Peyer's patch (tissue), 4 donors: ENCODE results near the gene SPAG9.

Source experiments
- POLR2A ChIP-seq, 2 donors: fragments of 450-650 bp; IDR thresholded peaks; one replicate each; pipeline ENCODE4 v1.5.1; 2017; ENCODE audit warnings: antibody characterized with exemption in 2 of 2, mild to moderate bottlenecking in 2 of 2, moderate library complexity in 2 of 2
- TF ChIP-seq, protein P1 (sequence below), 6 experiments: fragments of 450-650 bp in 4 of 6; fragments of 200-600 bp in 2 of 6; sonication (generic) in 1 of 6; IDR thresholded peaks; one replicate each; pipeline ENCODE4 v1.5.1; 2017 to 2019; ENCODE audit warnings: antibody characterized with exemption in 6 of 6, mild to moderate bottlenecking in 3 of 6, moderate library complexity in 1 of 6

- TF ChIP-seq, protein P1, sequence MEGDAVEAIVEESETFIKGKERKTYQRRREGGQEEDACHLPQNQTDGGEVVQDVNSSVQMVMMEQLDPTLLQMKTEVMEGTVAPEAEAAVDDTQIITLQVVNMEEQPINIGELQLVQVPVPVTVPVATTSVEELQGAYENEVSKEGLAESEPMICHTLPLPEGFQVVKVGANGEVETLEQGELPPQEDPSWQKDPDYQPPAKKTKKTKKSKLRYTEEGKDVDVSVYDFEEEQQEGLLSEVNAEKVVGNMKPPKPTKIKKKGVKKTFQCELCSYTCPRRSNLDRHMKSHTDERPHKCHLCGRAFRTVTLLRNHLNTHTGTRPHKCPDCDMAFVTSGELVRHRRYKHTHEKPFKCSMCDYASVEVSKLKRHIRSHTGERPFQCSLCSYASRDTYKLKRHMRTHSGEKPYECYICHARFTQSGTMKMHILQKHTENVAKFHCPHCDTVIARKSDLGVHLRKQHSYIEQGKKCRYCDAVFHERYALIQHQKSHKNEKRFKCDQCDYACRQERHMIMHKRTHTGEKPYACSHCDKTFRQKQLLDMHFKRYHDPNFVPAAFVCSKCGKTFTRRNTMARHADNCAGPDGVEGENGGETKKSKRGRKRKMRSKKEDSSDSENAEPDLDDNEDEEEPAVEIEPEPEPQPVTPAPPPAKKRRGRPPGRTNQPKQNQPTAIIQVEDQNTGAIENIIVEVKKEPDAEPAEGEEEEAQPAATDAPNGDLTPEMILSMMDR (IDR thresholded peaks at IDR 0.05), result no peak
- TF ChIP-seq POLR2A (IDR thresholded peaks at IDR 0.05), result no peak
Observed at GRCh38 chr17:50986989-50987660, 133.5 kb downstream of the SPAG9 start.
